ENCODE data around the gene HCFC1R1. TPM values are rescaled to one million over a fixed set of nuclear protein-coding genes. Genes with fewer than 3 reads are reported as not detected.

HCFC1R1 gene
- total and polyA plus RNA-seq, 4 donors = 10.9 to 138 (median 45.7) TPM

- Histone ChIP-seq H3K9ac (ENCODE audit: insufficient read depth in 1 of 2, low read length in 2 of 2) (no peak overlapping the region), H3K4me1 (ENCODE audit: control insufficient read depth in 5 of 5, insufficient read depth in 5 of 5, low read length in 5 of 5) (peaks cover 0 to 40% (median 21%) of the 10 kb centered on the region in 5 donors), H3K36me3 (ENCODE audit: control insufficient read depth in 4 of 4, insufficient read depth in 4 of 4, low read length in 4 of 4) (peaks cover 0 to 21% (median 7%) of the 10 kb centered on the region in 4 donors), H3K4me3 (peak overlapping the region; percentile 53), H3K9me3 (ENCODE audit: control insufficient read depth in 4 of 4, insufficient read depth in 3 of 4, low read length in 3 of 4) (no peaks in the 10 kb centered on the region), H3K27ac (ENCODE audit: low read depth in 1 of 2, low read length in 1 of 2) (peak overlapping the region; percentile 92 to 96), H3K27me3 (ENCODE audit: control insufficient read depth in 3 of 3, insufficient read depth in 3 of 3, low read length in 2 of 3) (peaks cover 0 to 5% (median 4%) of the 10 kb centered on the region in 3 donors)
- DNase-seq (no peak), ATAC-seq (ENCODE audit: insufficient read depth, low FRiP score) (no peak)
- TF ChIP-seq, protein P1, sequence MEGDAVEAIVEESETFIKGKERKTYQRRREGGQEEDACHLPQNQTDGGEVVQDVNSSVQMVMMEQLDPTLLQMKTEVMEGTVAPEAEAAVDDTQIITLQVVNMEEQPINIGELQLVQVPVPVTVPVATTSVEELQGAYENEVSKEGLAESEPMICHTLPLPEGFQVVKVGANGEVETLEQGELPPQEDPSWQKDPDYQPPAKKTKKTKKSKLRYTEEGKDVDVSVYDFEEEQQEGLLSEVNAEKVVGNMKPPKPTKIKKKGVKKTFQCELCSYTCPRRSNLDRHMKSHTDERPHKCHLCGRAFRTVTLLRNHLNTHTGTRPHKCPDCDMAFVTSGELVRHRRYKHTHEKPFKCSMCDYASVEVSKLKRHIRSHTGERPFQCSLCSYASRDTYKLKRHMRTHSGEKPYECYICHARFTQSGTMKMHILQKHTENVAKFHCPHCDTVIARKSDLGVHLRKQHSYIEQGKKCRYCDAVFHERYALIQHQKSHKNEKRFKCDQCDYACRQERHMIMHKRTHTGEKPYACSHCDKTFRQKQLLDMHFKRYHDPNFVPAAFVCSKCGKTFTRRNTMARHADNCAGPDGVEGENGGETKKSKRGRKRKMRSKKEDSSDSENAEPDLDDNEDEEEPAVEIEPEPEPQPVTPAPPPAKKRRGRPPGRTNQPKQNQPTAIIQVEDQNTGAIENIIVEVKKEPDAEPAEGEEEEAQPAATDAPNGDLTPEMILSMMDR (IDR thresholded peaks at IDR 0.05; ENCODE audit: control extremely low read depth, extremely low read depth) = no peak
- 32 to 36% methylated on average over 6 of the region's 6 CpGs for WGBS, 2 donors
These were observed 400 bp downstream of the HCFC1R1 start for GRCh38 chr16:3023415-3023668.

GRCh38 chr16:3022684-3023414, 893 bp downstream of the HCFC1R1 start:
- Histone ChIP-seq H3K9ac (ENCODE audit: insufficient read depth in 1 of 2, low read length in 2 of 2) (no peak overlapping the region), H3K9me3 (ENCODE audit: control insufficient read depth in 4 of 4, insufficient read depth in 3 of 4, low read length in 3 of 4) (no peaks in the 10 kb centered on the region), H3K27ac (ENCODE audit: low read depth in 1 of 2, low read length in 1 of 2) (peak overlapping the region; percentile 92 to 96), H3K27me3 (ENCODE audit: control insufficient read depth in 3 of 3, insufficient read depth in 3 of 3, low read length in 2 of 3) (peaks cover 0 to 10% (median 6%) of the 10 kb centered on the region in 3 donors), H3K36me3 (ENCODE audit: control insufficient read depth in 4 of 4, insufficient read depth in 4 of 4, low read length in 4 of 4) (peaks cover 0 to 21% (median 7%) of the 10 kb centered on the region in 4 donors), H3K4me1 (ENCODE audit: control insufficient read depth in 5 of 5, insufficient read depth in 5 of 5, low read length in 5 of 5) (peaks cover 0 to 39% (median 26%) of the 10 kb centered on the region in 5 donors), H3K4me3 (peak overlapping the region; percentile 53)
- ATAC-seq (ENCODE audit: insufficient read depth, low FRiP score) (no peak), DNase-seq (no peak)
- TF ChIP-seq, protein P1 (IDR thresholded peaks at IDR 0.05; ENCODE audit: control extremely low read depth, extremely low read depth) = no peak
- WGBS, 2 donors = 50 to 51% methylated on average over 8 of the region's 8 CpGs

DNA sequence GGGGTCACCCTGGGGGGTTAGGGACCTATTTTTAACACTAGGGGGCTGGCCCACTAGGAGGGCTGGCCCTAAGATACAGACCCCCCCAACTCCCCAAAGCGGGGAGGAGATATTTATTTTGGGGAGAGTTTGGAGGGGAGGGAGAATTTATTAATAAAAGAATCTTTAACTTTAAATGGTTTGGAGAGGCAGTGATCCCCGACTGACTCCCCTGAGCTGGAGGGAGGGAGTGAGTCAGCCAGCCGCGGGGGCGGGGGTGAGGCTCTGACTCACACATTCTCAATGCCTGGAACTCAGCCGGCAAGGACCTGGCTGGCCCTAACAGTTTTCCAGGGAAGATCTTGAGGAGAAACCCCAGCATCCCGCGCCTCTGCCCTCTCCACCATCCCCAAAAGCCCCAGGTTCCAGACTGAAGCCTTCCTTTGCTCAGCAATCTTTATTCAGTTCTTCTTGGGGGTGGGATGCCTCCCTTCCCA, 1.5 kb downstream of the HCFC1R1 start:
- WGBS, 2 donors = 17 to 31% methylated on average over 8 of the region's 8 CpGs
- peak; percentile 9 for ATAC-seq (ENCODE audit: insufficient read depth, low FRiP score)
- H3K4me1 ChIP-seq (ENCODE audit: control insufficient read depth in 5 of 5, insufficient read depth in 5 of 5, low read length in 5 of 5) = peaks cover 0 to 39% (median 26%) of the 10 kb centered on the region in 5 donors

More for the DNA sequence above, 1.5 kb downstream of the HCFC1R1 start:
- TF ChIP-seq, protein P1 (IDR thresholded peaks at IDR 0.05; ENCODE audit: control extremely low read depth, extremely low read depth) = no peak
- no peaks in the 10 kb centered on the region for H3K9me3 ChIP-seq (ENCODE audit: control insufficient read depth in 4 of 4, insufficient read depth in 3 of 4, low read length in 3 of 4)
- peak; percentile 82 to 85 (median 83) for DNase-seq
- H3K9ac ChIP-seq (ENCODE audit: insufficient read depth in 1 of 2, low read length in 2 of 2) = no peak overlapping the region
- peaks cover 0 to 10% (median 6%) of the 10 kb centered on the region in 3 donors for H3K27me3 ChIP-seq (ENCODE audit: control insufficient read depth in 3 of 3, insufficient read depth in 3 of 3, low read length in 2 of 3)
- no peak overlapping the region for H3K4me3 ChIP-seq
- H3K27ac ChIP-seq (ENCODE audit: low read depth in 1 of 2, low read length in 1 of 2) = peak overlapping the region; percentile 96
- H3K36me3 ChIP-seq (ENCODE audit: control insufficient read depth in 4 of 4, insufficient read depth in 4 of 4, low read length in 4 of 4) = peaks cover 0 to 19% (median 7%) of the 10 kb centered on the region in 4 donors
